ENCODE data around the gene SLC22A4.
A peak's percentile ranks its signal among the peaks of the same experiment; 100 is the strongest.

The SLC22A4 gene

GRCh38 chr5:132293992-132294727 is at the start of gene SLC22A4:
TSS of gene SLC22A4 (plus strand) at chr5:132294394. CDS start at chr5:132294617, 223 bp downstream.
- peak; percentile 75 to 85 for DNase-seq (ENCODE audit: low read depth in 2 of 2)

GRCh38 chr5:132245593-132245992 is 48.6 kb upstream of the SLC22A4 start:
- no peak for DNase-seq (ENCODE audit: low read depth in 2 of 2)

GRCh38 chr5:132246806-132247205 is 47.4 kb upstream of the SLC22A4 start:
- DNase-seq (ENCODE audit: low read depth in 2 of 2), result no peak

GRCh38 chr5:132250547-132250946 is 43.6 kb upstream of the SLC22A4 start:
- DNase-seq (ENCODE audit: low read depth in 2 of 2), result no peak

GRCh38 chr5:132251220-132251725 is 42.9 kb upstream of the SLC22A4 start:
- no peak for DNase-seq (ENCODE audit: low read depth in 2 of 2)

GRCh38 chr5:132253008-132253441 is 41.2 kb upstream of the SLC22A4 start:
- no peak for DNase-seq (ENCODE audit: low read depth in 2 of 2)

- no peak for DNase-seq (ENCODE audit: low read depth in 2 of 2)
Observed at GRCh38 chr5:132253452-132254320, 40.5 kb upstream of the SLC22A4 start.

GRCh38 chr5:132254321-132254977 is 39.7 kb upstream of the SLC22A4 start:
- DNase-seq (ENCODE audit: low read depth in 2 of 2), result no peak

- DNase-seq (ENCODE audit: low read depth in 2 of 2), result no peak
Observed at GRCh38 chr5:132256086-132256782, 38.0 kb upstream of the SLC22A4 start.

GRCh38 chr5:132256783-132257130 is 37.4 kb upstream of the SLC22A4 start:
- no peak for DNase-seq (ENCODE audit: low read depth in 2 of 2)

- no peak for DNase-seq (ENCODE audit: low read depth in 2 of 2)
Observed at GRCh38 chr5:132257131-132258101, 36.8 kb upstream of the SLC22A4 start, which contains the start of gene PDLIM4. TSS of gene PDLIM4 (plus strand) at chr5:132257696. CDS start at chr5:132257735, 39 bp downstream.

GRCh38 chr5:132258102-132259068 is 35.8 kb upstream of the SLC22A4 start:
- DNase-seq (ENCODE audit: low read depth in 2 of 2), result no peak

GRCh38 chr5:132259069-132259851 is 34.9 kb upstream of the SLC22A4 start:
- no peak for DNase-seq (ENCODE audit: low read depth in 2 of 2)

- no peak for DNase-seq (ENCODE audit: low read depth in 2 of 2)
Observed at GRCh38 chr5:132260051-132260450, 34.1 kb upstream of the SLC22A4 start.

GRCh38 chr5:132260714-132261551 is 33.3 kb upstream of the SLC22A4 start:
- peak; percentile 22 to 26 for DNase-seq (ENCODE audit: low read depth in 2 of 2)

GRCh38 chr5:132261881-132262845 is 32.0 kb upstream of the SLC22A4 start:
- no peak for DNase-seq (ENCODE audit: low read depth in 2 of 2)
